ENCODE results near the gene FOXP1.

Gene FOXP1

DNA sequence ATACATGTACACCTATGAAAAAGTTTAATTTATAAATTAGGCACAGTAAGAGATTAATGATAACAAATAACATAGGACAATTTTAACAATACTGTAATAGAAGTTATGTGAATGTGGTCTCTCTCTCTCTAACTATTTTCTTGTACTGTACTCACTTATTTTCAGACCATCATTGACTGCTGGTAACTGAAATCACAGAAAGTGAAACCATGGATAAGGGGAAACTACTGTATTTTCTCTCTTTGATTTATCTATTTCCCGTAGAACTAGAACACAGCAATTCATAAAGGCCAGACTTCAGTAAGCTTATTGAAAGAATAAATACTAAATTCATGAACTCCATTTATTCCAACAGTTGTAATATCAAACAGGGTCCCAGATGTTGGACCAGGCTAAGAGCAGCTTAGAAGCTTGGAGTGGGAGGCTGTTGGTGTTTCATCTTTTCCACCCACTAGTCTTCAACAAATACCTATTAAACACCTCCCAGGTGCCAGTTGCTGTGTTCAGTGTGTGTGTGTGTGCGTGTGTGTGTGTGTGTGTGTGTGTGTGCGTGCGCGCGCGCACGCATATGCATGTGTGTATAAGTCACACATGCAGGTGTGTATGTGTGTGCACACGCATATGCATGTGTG, 235.4 kb downstream of the FOXP1 start:
- TF ChIP-seq, protein P1, sequence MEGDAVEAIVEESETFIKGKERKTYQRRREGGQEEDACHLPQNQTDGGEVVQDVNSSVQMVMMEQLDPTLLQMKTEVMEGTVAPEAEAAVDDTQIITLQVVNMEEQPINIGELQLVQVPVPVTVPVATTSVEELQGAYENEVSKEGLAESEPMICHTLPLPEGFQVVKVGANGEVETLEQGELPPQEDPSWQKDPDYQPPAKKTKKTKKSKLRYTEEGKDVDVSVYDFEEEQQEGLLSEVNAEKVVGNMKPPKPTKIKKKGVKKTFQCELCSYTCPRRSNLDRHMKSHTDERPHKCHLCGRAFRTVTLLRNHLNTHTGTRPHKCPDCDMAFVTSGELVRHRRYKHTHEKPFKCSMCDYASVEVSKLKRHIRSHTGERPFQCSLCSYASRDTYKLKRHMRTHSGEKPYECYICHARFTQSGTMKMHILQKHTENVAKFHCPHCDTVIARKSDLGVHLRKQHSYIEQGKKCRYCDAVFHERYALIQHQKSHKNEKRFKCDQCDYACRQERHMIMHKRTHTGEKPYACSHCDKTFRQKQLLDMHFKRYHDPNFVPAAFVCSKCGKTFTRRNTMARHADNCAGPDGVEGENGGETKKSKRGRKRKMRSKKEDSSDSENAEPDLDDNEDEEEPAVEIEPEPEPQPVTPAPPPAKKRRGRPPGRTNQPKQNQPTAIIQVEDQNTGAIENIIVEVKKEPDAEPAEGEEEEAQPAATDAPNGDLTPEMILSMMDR (IDR thresholded peaks at IDR 0.05; ENCODE audit: poor library complexity, severe bottlenecking) = no peak
- H3K27ac ChIP-seq (ENCODE audit: poor library complexity, severe bottlenecking) = no peak overlapping the region
- H3K27me3 ChIP-seq (ENCODE audit: insufficient read depth, poor library complexity, severe bottlenecking) = no peaks in the 10 kb centered on the region
- ATAC-seq (ENCODE audit: low read depth) (no peak), DNase-seq (ENCODE audit: low spot score) (no peak)
- no peaks in the 10 kb centered on the region for H3K4me1 ChIP-seq (ENCODE audit: insufficient read depth, poor library complexity, severe bottlenecking)
- no peaks in the 10 kb centered on the region for H3K36me3 ChIP-seq (ENCODE audit: low read depth)
- H3K9me3 ChIP-seq (ENCODE audit: severe bottlenecking) = no peaks in the 10 kb centered on the region
- H3K4me3 ChIP-seq (ENCODE audit: severe bottlenecking) = no peak overlapping the region

DNA sequence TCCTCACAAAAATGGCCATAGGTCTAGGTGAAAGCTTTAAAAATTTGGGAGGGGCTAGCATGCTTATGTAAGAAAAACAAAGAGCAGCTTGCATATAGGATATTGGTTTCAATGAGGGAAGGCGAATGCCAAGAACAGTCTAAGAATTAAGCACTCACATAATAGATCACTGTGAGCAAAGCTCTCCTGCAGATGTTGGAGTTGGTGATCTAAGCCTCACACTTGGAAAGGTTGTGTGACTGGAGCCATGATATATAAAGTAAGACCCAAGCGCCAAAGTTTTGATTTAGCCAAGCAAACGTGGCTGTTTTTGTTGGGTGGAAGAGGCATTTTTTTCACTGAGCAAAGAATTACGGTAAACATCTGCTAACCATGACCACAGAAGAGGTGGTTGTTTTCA, 237.5 kb downstream of the FOXP1 start:
- H3K27me3 ChIP-seq (ENCODE audit: insufficient read depth, poor library complexity, severe bottlenecking) = no peaks in the 10 kb centered on the region
- H3K9me3 ChIP-seq (ENCODE audit: severe bottlenecking) = no peaks in the 10 kb centered on the region
- DNase-seq (ENCODE audit: low spot score) = no peak
- no peak for ATAC-seq (ENCODE audit: low read depth)
- TF ChIP-seq, protein P1 (IDR thresholded peaks at IDR 0.05; ENCODE audit: poor library complexity, severe bottlenecking) = no peak
- peaks cover 7% of the 10 kb centered on the region for H3K4me1 ChIP-seq (ENCODE audit: insufficient read depth, poor library complexity, severe bottlenecking)
- no peaks in the 10 kb centered on the region for H3K36me3 ChIP-seq (ENCODE audit: low read depth)
- H3K27ac ChIP-seq (ENCODE audit: poor library complexity, severe bottlenecking) = no peak overlapping the region
- no peak overlapping the region for H3K4me3 ChIP-seq (ENCODE audit: severe bottlenecking)

DNA sequence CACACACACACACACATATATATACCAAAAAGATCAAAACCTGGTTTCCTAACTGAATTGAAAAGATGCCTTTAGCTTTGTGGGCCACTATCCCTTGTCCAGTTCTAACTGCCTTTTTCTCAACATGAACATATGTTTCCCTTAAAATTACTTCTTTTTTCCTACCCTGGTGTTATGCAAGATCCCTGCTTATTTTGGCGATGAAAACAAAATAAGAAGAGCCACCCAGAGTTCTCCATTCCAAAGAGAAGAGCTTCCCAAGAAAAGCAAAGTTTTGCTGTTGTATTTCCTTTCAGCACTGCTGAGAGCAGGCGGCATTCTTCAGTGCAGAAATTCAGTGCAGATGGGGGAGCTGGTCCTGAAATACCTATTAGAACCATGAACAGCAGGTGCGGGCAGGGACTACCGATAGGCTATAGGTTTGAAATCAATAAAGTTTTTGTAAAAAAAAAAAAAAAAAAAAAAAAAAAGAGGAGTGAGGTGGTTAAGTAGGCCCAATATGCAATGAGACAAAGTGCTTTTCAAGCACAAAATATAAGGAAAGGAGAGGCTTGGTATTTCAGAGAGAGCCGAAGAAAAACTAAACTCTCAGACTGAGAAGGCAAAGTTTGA, 238.0 kb downstream of the FOXP1 start:
- no peak overlapping the region for H3K4me3 ChIP-seq (ENCODE audit: severe bottlenecking)
- TF ChIP-seq, protein P1 (IDR thresholded peaks at IDR 0.05; ENCODE audit: poor library complexity, severe bottlenecking) = no peak
- no peaks in the 10 kb centered on the region for H3K36me3 ChIP-seq (ENCODE audit: low read depth)
- H3K27me3 ChIP-seq (ENCODE audit: insufficient read depth, poor library complexity, severe bottlenecking) = no peaks in the 10 kb centered on the region
- H3K4me1 ChIP-seq (ENCODE audit: insufficient read depth, poor library complexity, severe bottlenecking) = peaks cover 7% of the 10 kb centered on the region
- H3K9me3 ChIP-seq (ENCODE audit: severe bottlenecking) = no peaks in the 10 kb centered on the region
- H3K27ac ChIP-seq (ENCODE audit: poor library complexity, severe bottlenecking) = no peak overlapping the region
- no peak for ATAC-seq (ENCODE audit: low read depth)
- DNase-seq (ENCODE audit: low spot score) = no peak

DNA sequence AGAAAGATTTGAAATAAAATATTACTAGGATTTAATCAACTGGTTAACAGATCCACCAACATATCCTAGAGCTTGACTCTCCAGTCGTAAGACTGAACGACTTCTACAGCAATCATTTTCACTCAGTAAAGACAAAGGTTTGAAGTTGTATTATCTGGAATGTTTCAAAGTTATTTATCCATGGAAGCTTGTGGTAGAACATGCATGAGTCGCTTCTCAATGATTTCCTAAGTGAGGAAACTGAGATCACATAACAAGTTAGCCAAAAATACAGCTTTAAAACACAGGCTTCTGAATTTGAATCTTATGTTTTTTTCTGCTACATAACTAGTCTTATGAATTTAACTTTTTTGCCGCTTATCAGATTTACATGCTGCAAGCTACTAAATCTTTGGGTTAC, 241.8 kb downstream of the FOXP1 start:
- no peak for DNase-seq (ENCODE audit: low spot score)
- no peaks in the 10 kb centered on the region for H3K9me3 ChIP-seq (ENCODE audit: severe bottlenecking)
- peaks cover 7% of the 10 kb centered on the region for H3K4me1 ChIP-seq (ENCODE audit: insufficient read depth, poor library complexity, severe bottlenecking)
- H3K27ac ChIP-seq (ENCODE audit: poor library complexity, severe bottlenecking) = peak overlapping the region; percentile 42
- H3K27me3 ChIP-seq (ENCODE audit: insufficient read depth, poor library complexity, severe bottlenecking) = no peaks in the 10 kb centered on the region
- no peak overlapping the region for H3K4me3 ChIP-seq (ENCODE audit: severe bottlenecking)
- peak; percentile 66 for ATAC-seq (ENCODE audit: low read depth)
- H3K36me3 ChIP-seq (ENCODE audit: low read depth) = no peaks in the 10 kb centered on the region
- TF ChIP-seq, protein P1 (IDR thresholded peaks at IDR 0.05; ENCODE audit: poor library complexity, severe bottlenecking) = no peak

DNA sequence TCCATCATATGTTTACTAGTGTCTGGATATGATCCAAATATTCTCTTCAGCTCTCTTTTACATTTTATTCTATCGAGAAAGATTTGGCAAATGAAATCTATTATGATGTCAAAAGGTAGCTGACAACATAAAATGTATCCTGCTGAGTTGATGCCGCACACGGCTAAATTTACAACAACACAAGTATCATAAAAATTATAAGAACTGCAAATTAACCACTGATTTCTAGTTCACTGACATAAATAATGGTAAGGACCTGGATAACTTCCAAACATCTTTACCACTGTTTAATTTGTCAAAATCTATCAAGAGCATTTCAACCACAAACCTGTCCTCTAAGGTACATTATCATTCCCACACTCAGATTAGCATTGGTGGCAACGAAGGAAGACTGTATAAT, 244.5 kb downstream of the FOXP1 start:
- DNase-seq (ENCODE audit: low spot score) = no peak
- Histone ChIP-seq H3K9me3 (ENCODE audit: severe bottlenecking) (no peaks in the 10 kb centered on the region), H3K4me3 (ENCODE audit: severe bottlenecking) (no peak overlapping the region), H3K36me3 (ENCODE audit: low read depth) (peaks cover 5% of the 10 kb centered on the region; the same call in 1 of the 2 replicates), H3K27me3 (ENCODE audit: insufficient read depth, poor library complexity, severe bottlenecking) (no peaks in the 10 kb centered on the region), H3K27ac (ENCODE audit: poor library complexity, severe bottlenecking) (no peak overlapping the region), H3K4me1 (ENCODE audit: insufficient read depth, poor library complexity, severe bottlenecking) (peaks cover 7% of the 10 kb centered on the region)
- no peak for ATAC-seq (ENCODE audit: low read depth)
- TF ChIP-seq, protein P1 (IDR thresholded peaks at IDR 0.05; ENCODE audit: poor library complexity, severe bottlenecking) = no peak
